ENCODE data around the gene PLGRKT.
"Not testable (repeated sequence)": the region's sequence is repeated elsewhere in the genome, so short reads cannot be mapped to it uniquely, and the experiment has no call there.

PLGRKT gene

DNA sequence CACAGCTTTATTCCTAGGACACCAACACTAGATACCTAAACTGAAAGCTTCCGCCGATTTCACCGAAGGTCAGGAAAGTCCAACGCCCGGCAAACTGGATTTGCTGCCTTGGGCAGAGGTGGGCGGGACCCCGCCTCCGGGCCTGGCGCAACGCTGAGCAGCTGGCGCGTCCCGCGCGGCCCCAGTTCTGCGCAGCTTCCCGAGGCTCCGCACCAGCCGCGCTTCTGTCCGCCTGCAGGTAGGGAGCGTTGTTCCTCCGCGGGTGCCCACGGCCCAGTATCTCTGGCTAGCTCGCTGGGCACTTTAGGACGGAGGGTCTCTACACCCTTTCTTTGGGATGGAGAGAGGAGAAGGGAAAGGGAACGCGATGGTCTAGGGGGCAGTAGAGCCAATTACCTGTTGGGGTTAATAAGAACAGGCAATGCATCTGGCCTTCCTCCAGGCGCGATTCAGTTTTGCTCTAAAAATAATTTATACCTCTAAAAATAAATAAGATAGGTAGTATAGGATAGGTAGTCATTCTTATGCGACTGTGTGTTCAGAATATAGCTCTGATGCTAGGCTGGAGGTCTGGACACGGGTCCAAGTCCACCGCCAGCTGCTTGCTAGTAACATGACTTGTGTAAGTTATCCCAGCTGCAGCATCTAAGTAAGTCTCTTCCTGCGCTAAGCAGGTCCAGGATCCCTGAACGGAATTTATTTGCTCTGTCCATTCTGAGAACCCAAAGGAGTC, 12.8 kb upstream of the PLGRKT start, which contains the start of gene CD274:
Gene CD274, plus strand, starts transcription at position 184 of the 733 bp plus-strand sequence. CDS start 5,572 bp downstream, outside the sequence.
- peak; percentile 84 to 88 for DNase-seq

DNA sequence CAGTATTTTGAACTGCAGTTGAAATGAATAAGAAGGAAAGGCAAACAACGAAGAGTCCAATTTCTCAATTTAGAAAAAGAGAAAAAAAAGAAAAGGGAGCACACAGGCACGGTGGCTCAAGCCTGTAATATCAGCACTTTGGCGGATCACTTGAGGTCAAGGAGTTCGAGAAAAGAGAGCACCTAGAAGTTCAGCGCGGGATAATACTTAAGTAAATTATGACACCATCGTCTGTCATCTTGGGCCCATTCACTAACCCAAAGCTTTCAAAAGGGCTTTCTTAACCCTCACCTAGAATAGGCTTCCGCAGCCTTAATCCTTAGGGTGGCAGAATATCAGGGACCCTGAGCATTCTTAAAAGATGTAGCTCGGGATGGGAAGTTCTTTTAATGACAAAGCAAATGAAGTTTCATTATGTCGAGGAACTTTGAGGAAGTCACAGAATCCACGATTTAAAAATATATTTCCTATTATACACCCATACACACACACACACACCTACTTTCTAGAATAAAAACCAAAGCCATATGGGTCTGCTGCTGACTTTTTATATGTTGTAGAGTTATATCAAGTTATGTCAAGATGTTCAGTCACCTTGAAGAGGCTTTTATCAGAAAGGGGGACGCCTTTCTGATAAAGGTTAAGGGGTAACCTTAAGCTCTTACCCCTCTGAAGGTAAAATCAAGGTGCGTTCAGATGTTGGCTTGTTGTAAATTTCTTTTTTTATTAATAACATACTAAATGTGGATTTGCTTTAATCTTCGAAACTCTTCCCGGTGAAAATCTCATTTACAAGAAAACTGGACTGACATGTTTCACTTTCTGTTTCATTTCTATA, 12.0 kb upstream of the PLGRKT start:
- DNase-seq: no peak

DNA sequence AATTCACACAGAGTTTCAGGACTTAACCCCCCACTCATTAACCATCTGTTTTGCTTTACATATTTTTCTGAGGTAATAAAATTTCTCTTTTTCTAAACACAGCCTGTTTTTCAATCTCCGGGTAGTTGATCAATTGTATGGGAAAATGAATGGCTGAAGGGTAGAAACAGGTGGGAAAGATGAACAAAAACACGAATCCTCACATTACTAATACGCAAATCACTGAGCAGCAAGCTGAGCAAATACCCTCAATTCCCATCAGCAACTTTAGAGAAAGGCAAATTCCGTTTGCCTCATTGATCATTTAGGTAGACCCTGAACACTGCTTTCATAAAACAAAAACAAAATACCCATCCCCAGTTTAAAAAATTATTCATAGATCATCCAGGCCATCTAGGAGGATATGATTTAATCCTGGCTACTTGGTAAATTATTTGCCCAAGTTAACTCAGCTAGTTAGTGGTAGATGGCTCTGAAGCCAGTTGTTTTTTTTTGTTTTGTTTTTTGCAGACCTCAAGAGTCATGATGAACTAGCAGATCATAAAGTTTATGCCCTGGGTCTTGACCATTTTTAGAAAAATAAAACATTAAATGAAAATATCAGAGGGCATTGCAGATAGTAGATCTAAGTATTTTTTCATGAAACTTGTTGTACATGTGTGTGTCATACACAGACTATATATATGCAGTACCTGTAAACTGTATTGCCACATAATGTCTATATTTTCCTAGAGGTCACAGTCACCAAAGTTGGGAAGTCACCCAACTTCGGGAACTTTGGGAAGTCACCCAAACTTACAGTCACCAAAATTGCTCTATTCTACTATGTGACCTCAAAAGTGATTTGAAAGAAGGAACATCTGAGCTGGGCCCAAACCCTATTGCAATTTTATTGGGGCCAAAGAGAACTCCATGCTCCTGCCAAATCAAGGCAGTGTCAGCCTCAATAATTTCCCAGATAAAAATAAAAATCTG, 11.0 kb upstream of the PLGRKT start:
- DNase-seq: no peak

DNA sequence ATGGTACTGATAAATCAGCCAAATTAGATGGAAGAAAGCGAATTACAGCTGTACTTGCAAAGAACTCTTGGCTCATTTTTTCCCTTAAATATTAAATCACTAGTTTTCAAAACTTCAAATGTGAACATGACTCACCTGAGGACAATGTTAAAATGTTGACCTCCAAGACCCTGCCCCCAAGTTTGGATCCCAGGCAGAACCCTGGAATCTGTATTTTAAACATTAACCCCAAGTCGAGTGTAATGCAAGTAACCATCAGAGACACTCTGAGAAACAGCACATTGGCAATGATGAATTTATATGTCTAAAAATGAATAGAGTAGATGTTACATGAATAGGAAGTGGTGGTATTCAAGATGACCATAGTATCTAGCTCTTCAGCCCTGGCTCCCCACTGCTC, 10.3 kb upstream of the PLGRKT start:
- DNase-seq: no peak

DNA sequence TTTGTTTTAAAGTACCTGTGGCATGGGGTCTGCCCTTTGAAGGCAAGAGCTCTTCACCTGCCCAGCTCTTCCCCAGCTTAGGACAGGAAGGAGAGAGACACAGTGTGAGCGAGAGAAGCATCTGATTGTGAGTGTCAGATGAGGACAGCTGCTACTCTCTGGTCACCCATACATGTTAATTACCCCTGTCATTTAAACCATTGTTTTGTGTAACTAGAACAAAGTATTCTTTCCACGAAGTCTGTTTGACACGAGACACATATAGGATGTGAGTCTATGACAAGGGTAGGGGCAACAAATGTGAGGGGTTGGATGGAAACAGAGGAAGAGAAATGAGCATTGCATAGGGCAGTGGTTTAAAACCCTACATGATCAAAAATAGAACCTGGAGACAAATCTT, 9.6 kb upstream of the PLGRKT start:
- DNase-seq: no peak

DNA sequence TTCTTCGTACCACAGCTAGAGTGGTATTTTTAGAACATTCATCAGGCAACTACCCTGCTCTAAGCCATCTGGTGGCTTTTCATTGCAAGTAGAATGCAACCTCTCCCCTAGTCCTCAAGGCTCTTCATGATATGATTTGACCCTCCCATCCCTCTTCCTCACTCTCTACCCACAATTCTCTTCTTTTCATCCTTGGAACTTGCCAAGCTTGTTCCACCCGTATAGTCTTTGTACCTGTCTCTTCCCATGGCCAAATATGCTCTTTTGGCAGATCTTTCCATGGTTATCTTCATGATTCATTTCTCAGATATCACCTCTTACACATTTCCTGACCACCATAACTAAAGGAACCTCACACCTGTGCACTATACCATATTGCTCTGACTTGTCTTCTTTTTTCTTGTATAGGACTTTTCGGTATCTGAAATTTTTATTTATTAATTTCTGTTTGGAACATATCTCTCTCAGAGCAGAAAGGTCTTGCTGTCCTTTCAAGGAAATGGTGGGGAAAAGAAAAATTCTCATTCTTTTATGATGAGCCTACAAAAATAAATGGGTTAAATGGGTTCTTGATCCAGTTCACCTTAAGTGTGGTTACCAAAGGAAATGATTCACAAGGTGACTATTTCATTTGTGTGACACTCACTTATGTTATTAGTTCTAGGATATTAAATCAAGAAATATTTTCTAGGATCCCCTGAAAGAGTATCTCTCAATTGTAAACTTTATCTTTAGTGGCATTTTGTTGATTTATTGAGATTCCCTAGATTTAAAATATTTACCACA, 8.9 kb upstream of the PLGRKT start:
- DNase-seq: no peak

DNA sequence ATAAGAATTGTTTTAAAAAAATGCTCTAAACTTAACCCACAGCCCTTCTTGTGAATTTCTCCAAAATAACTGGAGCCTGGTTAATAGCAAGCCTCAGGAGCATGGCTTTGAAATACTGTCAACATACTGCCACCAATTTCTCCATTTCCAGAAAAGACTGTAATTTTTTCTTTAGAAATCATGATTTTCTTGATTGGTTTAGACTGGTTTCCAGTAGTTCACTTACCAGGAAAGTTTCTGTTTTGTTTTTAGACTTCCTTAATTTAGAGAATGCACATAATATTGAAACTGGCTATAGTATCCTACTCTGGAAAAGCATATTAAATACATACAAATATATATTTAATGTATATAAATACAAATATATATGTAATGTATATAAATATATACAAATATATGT, 8.2 kb upstream of the PLGRKT start:
- no peak for DNase-seq

DNA sequence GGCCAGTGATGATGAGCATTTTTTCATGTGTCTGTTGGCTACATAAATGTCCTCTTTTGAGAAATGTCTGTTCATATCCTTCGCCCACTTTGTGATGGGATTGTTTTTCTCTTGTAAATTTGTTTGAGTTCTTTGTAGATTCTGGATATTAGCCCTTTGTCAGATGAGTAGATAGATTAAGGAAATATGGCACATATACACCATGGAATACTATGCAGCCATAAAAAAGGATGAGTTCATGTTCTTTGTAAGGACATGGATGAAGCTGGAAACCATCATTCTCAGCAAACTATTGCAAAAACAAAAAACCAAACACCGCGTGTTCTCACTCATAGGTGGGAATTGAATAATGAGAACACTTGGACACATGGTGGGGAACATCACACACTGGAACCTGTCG, 7.4 kb upstream of the PLGRKT start:
- DNase-seq: not testable (repeated sequence)

DNA sequence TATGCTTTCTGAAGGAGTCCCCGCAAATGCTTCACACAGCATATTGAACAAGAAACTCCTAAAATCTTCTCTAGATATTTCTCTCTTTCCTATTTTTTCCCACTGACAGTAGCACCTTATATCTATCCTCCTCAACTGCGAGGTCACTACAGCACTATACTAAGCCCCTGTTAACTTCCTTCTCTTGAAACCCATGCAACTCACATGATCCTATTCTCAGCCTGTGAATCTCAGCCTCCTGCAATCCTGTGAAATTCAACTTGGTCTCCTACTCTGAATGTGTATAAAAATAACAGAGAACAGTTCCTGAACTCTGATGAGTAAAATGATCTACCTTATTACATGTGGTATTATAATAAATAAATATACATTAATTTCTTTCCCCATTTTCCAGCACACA, 6.1 kb upstream of the PLGRKT start:
- no peak for DNase-seq

DNA sequence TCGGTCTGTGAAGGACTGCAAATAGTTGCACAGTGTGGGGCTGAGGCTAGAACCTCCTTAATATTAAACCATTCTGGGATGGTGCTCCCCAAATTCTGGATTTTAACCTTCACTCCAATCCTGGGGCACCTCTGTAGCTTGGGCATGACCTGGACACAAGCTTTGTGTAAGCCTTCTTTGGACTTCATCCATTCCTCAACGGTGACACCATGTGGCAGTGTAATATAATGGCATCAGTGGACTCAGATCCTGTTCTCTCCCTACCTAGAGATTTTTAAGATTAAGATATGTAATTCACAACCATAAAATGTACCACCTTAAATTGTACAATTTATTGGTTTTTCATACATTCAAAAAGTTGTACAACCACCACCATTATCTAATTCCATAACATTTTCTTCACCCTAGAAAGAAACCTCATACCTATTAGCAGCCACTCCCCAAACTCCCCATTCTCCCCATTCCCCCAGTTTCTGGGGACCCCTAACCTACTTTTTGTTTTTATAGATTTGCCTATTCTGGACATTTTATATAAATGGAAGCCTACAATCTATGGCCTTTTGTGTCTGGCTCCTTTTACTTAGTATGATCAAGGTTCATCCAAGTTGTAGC, 4.8 kb upstream of the PLGRKT start:
- peak; percentile 50 to 59 for DNase-seq

DNA sequence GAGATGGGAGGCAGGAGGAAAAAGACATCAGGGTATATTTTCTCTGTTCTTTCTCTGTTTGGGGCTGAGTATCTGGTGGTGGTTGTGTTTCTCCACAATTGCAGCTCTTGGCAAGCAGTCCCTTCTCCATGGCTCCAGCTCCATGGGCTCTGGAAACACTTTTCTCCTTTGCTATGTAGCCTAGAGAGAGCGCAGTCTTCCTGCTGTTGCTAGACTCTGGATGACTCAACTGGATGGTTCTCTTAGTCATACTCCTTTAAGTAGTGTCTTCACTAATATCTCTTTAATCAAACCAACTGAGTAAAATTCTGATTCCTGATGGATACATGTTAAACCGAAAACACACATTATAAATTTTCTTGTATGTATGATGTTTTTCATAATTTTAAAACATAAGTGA, 3.3 kb upstream of the PLGRKT start:
- DNase-seq: no peak

DNA sequence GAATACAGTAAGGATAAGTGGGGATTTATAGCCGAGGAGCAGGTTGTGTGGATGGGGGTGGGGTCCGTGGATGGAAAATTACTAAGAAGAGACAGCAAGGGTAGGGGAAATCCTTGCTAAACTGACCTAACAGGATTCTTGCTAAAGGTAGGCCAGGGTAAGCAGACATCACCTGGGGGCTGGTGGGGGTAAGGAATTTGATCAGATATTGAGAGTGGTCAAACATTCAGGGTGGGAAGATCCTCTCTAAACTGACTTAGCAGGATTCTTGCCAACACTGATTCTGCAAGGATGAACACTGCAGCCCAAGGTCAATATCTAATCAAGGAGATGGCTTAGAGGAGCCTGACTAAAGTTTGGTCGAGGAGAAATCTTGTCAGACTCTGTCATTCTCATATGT, 2.7 kb upstream of the PLGRKT start:
- DNase-seq: no peak

DNA sequence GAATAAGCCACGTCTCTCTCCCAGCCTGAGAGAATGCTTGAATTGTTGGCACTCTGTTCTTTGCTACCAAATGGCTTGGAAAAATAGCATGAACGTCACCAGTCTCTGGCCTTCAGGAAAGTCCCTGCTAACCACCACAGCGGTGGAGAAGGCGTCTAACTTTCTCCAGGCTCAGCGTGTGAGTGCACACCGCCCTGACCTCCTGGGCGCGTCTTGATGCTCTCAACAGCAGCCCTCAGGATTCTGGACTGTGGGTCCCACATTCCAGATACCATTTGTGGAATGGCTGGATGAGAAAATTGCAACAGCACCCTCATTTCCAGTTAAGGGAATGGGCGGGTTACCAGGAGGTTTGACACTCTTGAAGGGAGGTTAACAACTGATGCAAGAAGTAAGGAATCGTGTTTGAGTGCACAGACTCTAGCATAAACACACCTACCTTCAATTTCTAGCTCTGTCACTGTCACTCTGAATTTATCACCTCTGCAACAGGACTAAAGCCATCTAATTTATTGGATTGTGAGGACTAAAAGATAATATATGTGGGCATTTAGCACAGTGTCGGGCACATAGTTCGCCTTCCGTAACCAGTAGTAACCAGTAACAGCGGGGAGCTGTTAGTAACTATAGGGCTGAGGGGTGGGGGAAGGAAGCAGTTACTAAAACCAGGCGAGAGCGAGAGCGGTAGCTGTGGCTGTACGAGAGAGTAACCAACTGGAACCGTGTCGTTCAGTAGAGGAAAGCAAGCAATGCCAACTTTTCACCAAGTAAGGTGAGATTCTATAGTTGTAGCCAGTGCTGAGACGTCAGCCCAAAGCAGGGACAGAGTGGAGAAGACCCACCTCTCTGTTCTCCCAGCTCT, 807 bp upstream of the PLGRKT start:
- DNase-seq: peak; percentile 59 to 79

DNA sequence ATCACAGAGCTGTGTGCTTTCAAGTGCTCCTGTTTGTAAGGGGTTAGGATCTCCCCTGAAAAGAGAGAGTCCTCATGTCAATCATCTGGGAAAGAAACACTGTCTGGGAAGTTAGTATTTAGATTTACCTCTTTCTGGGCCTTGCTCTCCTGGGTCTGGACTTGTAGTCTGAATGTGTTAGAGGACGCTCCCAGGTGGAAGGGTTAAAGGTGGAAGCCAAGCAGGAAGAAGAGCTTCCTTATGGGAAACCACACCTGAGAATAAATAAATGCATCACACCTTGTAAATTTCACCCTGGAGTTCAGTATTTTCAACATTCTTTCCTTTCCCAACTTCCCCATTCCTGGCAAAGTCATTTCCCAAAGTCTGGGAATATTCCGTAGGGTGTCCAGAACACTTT, 1.3 kb downstream of the PLGRKT start:
- no peak for DNase-seq

DNA sequence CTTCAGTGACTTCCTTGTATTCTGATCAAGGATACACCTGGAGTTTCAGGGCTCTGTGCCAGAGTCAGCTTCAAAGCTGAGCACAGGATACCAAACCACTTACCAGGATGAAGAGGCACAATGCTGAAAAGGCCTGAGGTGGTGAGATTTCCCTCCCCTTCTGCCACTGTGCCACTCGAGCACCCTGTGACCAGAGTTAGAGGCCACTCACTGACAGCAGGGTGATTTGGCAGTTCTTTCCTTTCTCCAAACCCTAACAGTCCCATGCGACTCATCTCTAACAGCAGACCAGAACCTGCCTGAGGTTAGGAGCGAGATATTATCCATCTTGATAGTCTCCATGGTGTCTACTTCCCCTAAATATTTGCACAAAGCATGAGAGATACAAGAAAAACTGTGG, 1.8 kb downstream of the PLGRKT start:
- no peak for DNase-seq

DNA sequence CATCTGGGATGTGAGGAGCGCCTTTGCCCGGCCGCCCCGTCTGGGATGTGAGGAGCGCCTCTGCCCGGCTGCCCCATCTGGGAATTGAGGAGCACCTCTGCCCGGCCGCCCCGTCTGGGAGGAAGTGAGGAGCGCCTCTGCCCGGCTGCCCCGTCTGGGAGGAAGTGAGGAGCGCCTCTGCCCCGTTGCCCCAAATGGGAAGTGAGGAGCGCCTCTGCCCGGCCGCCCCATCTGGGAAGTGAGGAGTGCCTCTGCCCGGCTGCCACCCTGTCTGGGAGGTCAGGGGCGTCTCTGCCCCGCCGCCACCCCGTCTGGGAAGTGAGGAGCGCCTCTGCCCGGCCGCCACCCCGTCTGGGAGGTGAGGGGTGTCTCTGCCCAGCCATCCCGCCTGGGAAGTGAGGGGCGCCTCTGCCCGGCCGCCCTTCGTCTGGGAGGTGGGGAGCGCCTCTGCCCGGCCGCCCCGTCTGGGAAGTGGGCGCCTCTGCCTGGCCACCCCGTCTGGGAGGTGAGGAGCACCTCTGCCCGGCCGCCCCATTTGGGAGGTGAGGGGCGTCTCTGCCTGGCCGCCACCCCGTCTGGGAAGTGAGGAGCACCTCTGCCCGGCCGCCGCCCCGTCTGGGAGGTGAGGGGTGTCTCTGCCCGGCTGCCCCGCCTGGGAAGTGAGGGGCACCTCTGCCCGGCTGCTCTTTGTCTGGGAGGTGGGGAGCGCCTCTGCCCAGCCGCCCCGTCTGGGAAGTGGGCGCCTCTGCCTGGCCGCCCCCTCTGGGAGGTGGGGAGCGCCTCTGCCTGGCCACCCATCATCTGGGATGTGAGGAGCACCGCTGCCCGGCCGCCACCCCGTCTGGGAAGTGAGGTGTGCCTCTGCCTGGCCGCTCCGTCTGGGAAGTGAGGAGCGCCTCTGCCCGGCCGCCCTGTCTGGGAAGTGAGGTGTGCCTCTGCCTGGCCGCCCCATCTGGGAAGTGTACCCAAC, 3.6 kb downstream of the PLGRKT start:
- DNase-seq: not testable (repeated sequence)

DNA sequence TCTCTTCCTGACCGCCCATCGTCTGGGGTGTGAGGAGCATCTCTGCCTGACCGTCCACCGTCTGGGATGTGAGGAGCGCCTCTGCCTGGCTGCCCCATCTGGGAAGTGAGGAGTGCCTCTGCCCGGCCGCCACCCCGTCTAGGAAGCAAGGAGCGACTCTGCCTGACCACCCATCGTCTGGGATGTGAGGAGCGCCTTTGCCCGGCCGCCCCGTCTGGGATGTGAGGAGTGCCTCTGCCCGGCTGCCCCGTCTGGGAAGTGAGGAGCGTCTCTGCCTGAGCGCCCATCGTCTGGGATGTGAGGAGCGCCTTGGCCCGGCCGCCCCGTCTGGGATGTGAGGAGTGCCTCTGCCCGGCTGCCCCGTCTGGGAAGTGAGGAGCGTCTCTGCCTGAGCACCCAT, 4.4 kb downstream of the PLGRKT start:
- not testable (repeated sequence) for DNase-seq

DNA sequence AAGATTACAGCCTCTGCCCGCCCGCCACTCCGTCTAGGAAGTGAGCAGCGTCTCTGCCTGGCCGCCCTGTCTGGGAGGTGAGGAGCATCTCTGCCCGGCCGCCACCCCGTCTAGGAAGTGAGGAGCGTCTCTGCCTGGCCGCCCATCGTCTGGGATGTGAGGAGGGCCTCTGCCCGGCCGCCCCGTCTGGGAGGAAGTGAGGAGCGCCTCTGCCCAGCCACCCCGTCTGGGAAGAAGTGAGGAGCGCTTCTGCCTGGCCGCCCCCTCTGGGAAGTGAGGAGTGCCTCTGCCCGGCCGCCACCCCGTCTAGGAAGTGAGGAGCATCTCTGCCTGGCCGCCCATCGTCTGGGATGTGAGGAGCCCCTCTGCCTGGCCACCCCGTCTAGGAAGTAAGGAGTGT, 4.8 kb downstream of the PLGRKT start:
- DNase-seq: not testable (repeated sequence)

DNA sequence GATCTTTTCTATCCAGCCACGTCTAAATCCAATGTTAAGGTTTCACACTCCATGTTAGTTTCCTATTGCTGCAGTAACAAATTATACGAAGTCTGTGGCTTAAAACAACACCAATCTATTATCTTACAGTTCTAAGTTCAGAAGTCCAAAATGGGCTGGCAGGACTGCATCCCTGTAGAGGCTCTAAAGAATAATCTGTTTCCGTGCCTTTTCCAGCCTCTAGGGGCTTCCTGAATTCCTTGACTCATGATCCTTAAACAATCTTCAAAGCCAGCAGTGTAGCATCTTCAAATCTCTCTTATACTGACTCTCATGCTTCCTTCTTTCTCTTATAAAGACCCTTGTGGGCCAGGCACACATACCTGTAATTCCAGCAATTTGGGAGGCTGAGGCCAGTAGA, 6.8 kb downstream of the PLGRKT start:
- no peak for DNase-seq
